Retinal pigment epithelial cell (primary cell): ENCODE measurements around the gene MRRF.

Experiments used
- DNase-seq: peaks from one replicate; pipeline ENCODE4 v3.0.0-alpha.2; 2010; ENCODE audit warnings: low read depth
- H3K4me3 ChIP-seq: 2 replicates; pipeline ENCODE4 v1.5.1; 2011; ENCODE audit warnings: mild to moderate bottlenecking, low read length, control low read depth, moderate library complexity
- CTCF ChIP-seq: conservative IDR thresholded peaks from 2 replicates; pipeline ENCODE4 v1.5.1; 2011; ENCODE audit warnings: low read depth, low read length, control low read depth, inconsistent platforms

Gene MRRF

GRCh38 chr9:122347348-122348287 is 82.9 kb downstream of the MRRF start:
- DNase-seq, result no peak
- H3K4me3 ChIP-seq, result peak overlapping the region; percentile 55
- no peak for TF ChIP-seq CTCF

GRCh38 chr9:122348288-122348777 is 83.7 kb downstream of the MRRF start:
- TF ChIP-seq CTCF, result no peak
- no peak for DNase-seq
- no peak overlapping the region for H3K4me3 ChIP-seq

- TF ChIP-seq CTCF, result no peak
Observed at GRCh38 chr9:122348791-122349190, 84.1 kb downstream of the MRRF start.

GRCh38 chr9:122349201-122349600 is 84.5 kb downstream of the MRRF start:
- no peak overlapping the region for H3K4me3 ChIP-seq
- no peak for TF ChIP-seq CTCF
- no peak for DNase-seq

More at GRCh38 chr9:122348791-122349190, 84.1 kb downstream of the MRRF start:
- H3K4me3 ChIP-seq, result no peak overlapping the region
- DNase-seq, result no peak

- H3K4me3 ChIP-seq, result no peak overlapping the region
- TF ChIP-seq CTCF, result peak; percentile 96
- no peak for DNase-seq
Observed at GRCh38 chr9:122350577-122351355, 86.1 kb downstream of the MRRF start.

GRCh38 chr9:122354536-122355199 is 90.0 kb downstream of the MRRF start:
- no peak for DNase-seq

More at GRCh38 chr9:122354536-122355199, 90.0 kb downstream of the MRRF start:
- TF ChIP-seq CTCF, result no peak
- H3K4me3 ChIP-seq, result no peak overlapping the region
